ENCODE results near the gene RPRM. TPM values are rescaled to one million over a fixed set of nuclear protein-coding genes. Genes with fewer than 3 reads are reported as not detected.

Gene RPRM
- total and polyA plus RNA-seq, 2 experiments from 2014 or later: 0.75 TPM; not detected in 1

DNA sequence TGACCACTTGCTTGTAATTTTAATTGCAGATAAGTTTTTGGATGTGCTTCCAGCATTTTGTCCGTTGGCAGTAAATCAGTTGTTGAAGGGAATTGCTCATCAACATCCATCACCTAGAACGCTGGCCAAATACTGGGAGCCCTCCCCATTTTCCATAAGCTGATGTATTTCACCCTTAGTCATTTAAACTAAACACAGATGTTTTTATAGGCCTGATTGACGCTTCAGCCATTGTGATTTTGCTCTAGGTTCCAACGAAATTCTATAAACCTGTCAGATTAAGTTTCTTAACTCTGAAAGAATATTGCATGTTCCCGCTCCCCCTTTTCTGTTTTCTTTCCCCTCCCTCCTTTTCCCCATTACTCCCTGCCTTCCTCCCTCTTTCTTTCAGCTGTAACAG, 1.0 kb upstream of the RPRM start:
- TF ChIP-seq, protein P1, sequence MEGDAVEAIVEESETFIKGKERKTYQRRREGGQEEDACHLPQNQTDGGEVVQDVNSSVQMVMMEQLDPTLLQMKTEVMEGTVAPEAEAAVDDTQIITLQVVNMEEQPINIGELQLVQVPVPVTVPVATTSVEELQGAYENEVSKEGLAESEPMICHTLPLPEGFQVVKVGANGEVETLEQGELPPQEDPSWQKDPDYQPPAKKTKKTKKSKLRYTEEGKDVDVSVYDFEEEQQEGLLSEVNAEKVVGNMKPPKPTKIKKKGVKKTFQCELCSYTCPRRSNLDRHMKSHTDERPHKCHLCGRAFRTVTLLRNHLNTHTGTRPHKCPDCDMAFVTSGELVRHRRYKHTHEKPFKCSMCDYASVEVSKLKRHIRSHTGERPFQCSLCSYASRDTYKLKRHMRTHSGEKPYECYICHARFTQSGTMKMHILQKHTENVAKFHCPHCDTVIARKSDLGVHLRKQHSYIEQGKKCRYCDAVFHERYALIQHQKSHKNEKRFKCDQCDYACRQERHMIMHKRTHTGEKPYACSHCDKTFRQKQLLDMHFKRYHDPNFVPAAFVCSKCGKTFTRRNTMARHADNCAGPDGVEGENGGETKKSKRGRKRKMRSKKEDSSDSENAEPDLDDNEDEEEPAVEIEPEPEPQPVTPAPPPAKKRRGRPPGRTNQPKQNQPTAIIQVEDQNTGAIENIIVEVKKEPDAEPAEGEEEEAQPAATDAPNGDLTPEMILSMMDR (IDR thresholded peaks at IDR 0.05; ENCODE audit: low read depth, low read length): no peak
- no peaks in the 10 kb centered on the region for H3K9me3 ChIP-seq (ENCODE audit: low read depth)
- H3K36me3 ChIP-seq: no peaks in the 10 kb centered on the region
- DNase-seq (ENCODE audit: low read depth in 1 of 2, low spot score in 1 of 2): no peak
- H3K4me1 ChIP-seq (ENCODE audit: low read depth): peaks cover 8% of the 10 kb centered on the region
- H3K4me3 ChIP-seq: no peak overlapping the region
- no peak overlapping the region for H3K27ac ChIP-seq
- H3K27me3 ChIP-seq: peaks cover 37% of the 10 kb centered on the region

DNA sequence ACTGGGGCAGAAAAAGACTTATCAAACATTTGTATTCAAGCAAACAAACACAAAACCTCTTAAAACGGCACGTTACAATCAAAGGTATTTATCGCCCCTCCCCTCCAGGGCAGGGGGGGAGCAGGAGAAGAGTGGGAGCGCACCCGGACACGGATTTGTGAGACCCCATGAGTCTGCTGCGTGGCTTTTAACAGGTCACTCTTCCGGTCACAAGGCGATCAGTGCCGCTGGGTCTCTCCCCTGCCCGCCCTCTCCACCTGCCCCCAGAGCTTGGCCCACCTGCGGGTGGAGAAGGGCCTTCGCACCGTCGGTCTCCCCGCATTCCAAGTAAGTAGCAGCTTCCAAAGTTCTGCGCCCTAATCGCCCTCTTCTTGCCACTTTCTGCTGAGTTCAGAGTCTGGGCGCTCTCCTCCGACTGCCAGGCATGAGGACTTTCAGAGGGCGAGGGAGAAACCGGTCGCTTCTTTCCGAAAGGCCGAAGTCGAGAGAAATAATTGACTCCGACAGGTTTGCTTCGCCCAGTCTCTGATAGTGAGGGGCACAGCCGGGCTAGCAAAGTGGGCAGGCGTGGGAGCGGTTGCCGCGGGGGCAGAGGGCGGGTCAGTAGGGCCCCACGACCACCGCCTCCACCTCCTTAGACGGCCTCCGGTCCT, 800 bp downstream of the RPRM start:
- H3K9me3 ChIP-seq (ENCODE audit: low read depth): no peaks in the 10 kb centered on the region
- no peak overlapping the region for H3K27ac ChIP-seq
- no peaks in the 10 kb centered on the region for H3K36me3 ChIP-seq
- peak overlapping the region; percentile 34 for H3K4me3 ChIP-seq
- peaks cover 37% of the 10 kb centered on the region for H3K27me3 ChIP-seq
- peaks cover 8% of the 10 kb centered on the region for H3K4me1 ChIP-seq (ENCODE audit: low read depth)
- TF ChIP-seq, protein P1 (IDR thresholded peaks at IDR 0.05; ENCODE audit: low read depth, low read length): no peak
- peak in 1 of 2 donors; percentile 18 for DNase-seq (ENCODE audit: low read depth in 1 of 2, low spot score in 1 of 2)

DNA sequence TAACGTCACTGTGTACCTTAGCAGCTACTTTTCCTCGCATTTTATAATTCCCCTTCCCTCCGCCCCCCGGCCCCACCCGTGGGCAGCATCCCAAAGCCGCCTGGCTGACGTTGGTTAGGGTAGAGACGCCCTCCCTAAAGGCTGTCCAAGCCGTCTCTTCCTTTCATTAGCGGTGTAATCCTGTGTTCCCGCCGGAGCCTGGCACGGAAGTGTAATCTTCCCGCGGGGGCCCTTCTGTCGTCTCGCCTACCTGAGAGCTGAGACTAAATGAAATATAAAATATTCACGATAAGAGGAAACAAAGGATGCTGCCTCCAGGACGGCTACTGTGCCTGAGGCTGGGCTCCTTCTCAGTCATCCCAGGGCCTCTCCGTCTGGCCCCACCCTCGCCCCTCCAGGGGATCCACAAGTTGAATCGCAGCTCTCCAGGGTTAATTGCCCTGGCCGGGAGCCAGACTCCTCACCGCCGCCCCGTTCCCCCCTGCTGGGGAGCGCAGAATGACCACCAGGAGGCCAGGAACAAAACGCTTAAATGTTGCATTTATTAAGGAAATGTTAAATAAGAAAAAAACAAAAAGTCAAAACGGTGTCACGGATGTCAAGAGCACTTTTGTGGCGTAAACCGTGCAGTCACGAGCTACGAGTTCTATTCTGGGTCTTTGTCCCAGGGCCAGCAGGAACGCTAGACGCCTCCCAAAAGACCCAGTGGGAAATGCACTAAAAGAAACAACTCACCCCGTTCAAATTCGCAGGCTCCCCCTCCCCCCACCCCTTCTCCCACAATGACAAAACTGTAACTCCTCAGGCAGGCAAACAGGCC, 1.5 kb downstream of the RPRM start:
- Histone ChIP-seq H3K9me3 (ENCODE audit: low read depth) (no peaks in the 10 kb centered on the region), H3K4me3 (peak overlapping the region; percentile 34), H3K27me3 (peaks cover 37% of the 10 kb centered on the region), H3K4me1 (ENCODE audit: low read depth) (peaks cover 8% of the 10 kb centered on the region), H3K36me3 (no peaks in the 10 kb centered on the region), H3K27ac (no peak overlapping the region)
- TF ChIP-seq, protein P1 (IDR thresholded peaks at IDR 0.05; ENCODE audit: low read depth, low read length): no peak
- peak in 1 of 2 donors; percentile 32 for DNase-seq (ENCODE audit: low read depth in 1 of 2, low spot score in 1 of 2)

DNA sequence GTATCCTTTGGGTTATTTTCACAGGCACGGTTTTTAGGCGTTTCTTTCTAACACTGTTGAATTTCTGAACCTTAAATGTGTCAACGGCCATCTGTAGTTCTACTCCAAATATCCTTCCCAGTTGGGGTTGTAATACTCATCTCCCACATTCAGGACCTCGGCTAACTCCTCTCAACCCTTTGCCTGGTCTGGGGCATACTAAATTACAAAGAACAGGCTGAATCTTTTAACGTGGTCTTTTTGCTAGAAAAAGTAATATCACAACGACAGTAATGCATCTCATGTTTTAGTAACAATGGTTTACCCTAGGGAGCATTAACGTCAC, 2.1 kb downstream of the RPRM start:
- TF ChIP-seq, protein P1 (IDR thresholded peaks at IDR 0.05; ENCODE audit: low read depth, low read length): no peak
- peak in 1 of 2 donors; percentile 29 for DNase-seq (ENCODE audit: low read depth in 1 of 2, low spot score in 1 of 2)
- Histone ChIP-seq H3K9me3 (ENCODE audit: low read depth) (no peaks in the 10 kb centered on the region), H3K4me1 (ENCODE audit: low read depth) (peaks cover 8% of the 10 kb centered on the region), H3K27ac (no peak overlapping the region), H3K36me3 (no peaks in the 10 kb centered on the region), H3K27me3 (peaks cover 37% of the 10 kb centered on the region), H3K4me3 (no peak overlapping the region)

DNA sequence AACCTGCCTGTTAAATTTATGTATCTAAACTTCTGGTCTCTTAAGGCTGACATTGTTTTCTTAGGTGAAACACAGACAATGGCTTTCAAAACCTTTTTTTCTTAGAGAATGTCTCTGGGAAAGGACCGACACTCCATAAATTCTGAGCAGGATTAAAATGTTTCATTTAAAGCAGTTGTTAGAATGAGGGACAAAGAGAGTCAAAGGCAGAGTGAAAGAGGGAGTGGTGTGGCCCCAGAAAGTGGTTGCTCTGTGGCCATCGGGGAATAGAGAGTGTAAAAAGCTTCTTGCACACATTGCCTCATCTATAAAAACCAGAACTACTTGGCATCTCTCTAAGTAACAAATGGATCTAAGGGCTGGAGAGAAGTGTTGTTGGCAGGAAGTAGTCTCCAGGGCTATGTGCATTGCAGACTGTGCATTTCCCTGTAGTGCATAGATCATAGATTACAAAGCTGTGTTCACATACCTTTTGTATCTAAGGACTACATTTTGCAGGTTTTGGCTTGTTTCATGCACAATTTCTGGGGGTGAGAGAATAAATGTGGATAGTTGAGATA, 3.6 kb downstream of the RPRM start:
- H3K36me3 ChIP-seq: no peaks in the 10 kb centered on the region
- peaks cover 8% of the 10 kb centered on the region for H3K4me1 ChIP-seq (ENCODE audit: low read depth)
- no peak overlapping the region for H3K27ac ChIP-seq
- TF ChIP-seq, protein P1 (IDR thresholded peaks at IDR 0.05; ENCODE audit: low read depth, low read length): no peak
- peaks cover 37% of the 10 kb centered on the region for H3K27me3 ChIP-seq
- no peak overlapping the region for H3K4me3 ChIP-seq
- no peaks in the 10 kb centered on the region for H3K9me3 ChIP-seq (ENCODE audit: low read depth)
- DNase-seq (ENCODE audit: low read depth in 1 of 2, low spot score in 1 of 2): no peak
